SK-N-SH (cell line): ENCODE measurements around the gene PLG.
"Not testable (repeated sequence)": the region's sequence is repeated elsewhere in the genome, so short reads cannot be mapped to it uniquely, and the experiment has no call there.

Experiments used
- EP300 ChIP-seq, 2 experiments: IDR thresholded peaks; 2 replicates each; pipeline versions ENCODE4 v1.4.0 to v1.6.1; 2012; ENCODE audit warnings: borderline replicate concordance in 1 of 2, low read depth in 1 of 2, low read length in 1 of 2
- GABPA ChIP-seq: IDR thresholded peaks from 2 replicates; pipeline ENCODE4 v1.4.0; 2012; ENCODE audit warnings: low read depth, mild to moderate bottlenecking
- TF ChIP-seq, protein P1 (sequence below): IDR thresholded peaks from 2 replicates; pipeline ENCODE4 v1.4.0; 2012; ENCODE audit warnings: low read depth
- TF ChIP-seq, protein P2 (sequence below): fragments of 150-350 bp; IDR thresholded peaks from 2 replicates; pipeline ENCODE4 v1.6.1; 2017; ENCODE audit warnings: antibody characterized with exemption, low read length, low read depth, borderline replicate concordance
- TF ChIP-seq, protein P3 (sequence below): fragments of 200-600 bp; sonication (generic); IDR thresholded peaks from 2 replicates; pipeline ENCODE4 v1.6.1; 2017; ENCODE audit warnings: antibody characterized with exemption, mild to moderate bottlenecking, moderate library complexity

DNA sequence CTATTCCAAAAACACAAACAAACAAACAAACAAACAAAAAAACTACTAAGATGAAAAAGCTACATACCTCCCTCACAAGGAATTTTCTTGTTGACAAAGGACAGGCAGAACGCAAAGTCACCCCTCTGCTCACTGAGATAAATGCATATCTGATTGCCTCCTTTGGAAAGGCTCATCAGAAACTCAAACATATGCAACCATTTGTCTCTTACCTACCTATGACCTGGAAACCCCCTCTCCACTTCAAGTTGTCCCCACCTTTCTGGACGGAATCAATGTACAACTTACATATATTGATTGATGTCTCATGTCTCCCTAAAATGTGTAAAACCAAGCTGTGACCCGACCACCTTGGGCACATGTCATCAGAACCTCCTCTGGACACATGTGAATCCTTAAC lies 100.0 kb downstream of the PLG start:
- TF ChIP-seq, protein P1, sequence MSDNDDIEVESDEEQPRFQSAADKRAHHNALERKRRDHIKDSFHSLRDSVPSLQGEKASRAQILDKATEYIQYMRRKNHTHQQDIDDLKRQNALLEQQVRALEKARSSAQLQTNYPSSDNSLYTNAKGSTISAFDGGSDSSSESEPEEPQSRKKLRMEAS, result not testable (repeated sequence)
- TF ChIP-seq, protein P2, sequence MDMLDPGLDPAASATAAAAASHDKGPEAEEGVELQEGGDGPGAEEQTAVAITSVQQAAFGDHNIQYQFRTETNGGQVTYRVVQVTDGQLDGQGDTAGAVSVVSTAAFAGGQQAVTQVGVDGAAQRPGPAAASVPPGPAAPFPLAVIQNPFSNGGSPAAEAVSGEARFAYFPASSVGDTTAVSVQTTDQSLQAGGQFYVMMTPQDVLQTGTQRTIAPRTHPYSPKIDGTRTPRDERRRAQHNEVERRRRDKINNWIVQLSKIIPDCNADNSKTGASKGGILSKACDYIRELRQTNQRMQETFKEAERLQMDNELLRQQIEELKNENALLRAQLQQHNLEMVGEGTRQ, result not testable (repeated sequence)
- not testable (repeated sequence) for TF ChIP-seq GABPA; EP300 (IDR thresholded peaks at IDR 0.05; ENCODE audit: borderline replicate concordance in 1 of 2, low read depth in 1 of 2, low read length in 1 of 2)
- TF ChIP-seq, protein P3, sequence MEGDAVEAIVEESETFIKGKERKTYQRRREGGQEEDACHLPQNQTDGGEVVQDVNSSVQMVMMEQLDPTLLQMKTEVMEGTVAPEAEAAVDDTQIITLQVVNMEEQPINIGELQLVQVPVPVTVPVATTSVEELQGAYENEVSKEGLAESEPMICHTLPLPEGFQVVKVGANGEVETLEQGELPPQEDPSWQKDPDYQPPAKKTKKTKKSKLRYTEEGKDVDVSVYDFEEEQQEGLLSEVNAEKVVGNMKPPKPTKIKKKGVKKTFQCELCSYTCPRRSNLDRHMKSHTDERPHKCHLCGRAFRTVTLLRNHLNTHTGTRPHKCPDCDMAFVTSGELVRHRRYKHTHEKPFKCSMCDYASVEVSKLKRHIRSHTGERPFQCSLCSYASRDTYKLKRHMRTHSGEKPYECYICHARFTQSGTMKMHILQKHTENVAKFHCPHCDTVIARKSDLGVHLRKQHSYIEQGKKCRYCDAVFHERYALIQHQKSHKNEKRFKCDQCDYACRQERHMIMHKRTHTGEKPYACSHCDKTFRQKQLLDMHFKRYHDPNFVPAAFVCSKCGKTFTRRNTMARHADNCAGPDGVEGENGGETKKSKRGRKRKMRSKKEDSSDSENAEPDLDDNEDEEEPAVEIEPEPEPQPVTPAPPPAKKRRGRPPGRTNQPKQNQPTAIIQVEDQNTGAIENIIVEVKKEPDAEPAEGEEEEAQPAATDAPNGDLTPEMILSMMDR, result not testable (repeated sequence)
